WTC11 (cell line): ENCODE results near the gene IQCE. TPM values are rescaled to one million over a fixed set of nuclear protein-coding genes. Genes with fewer than 3 reads are reported as not detected.

Experiments
- ATAC-seq: fragments of 200-7000 bp; cut with Tn5 transposase; 2 replicates; pipeline ENCODE4 v1.10.0; 2021; ENCODE audit warnings: mild to moderate bottlenecking, moderate library complexity
- CTCF ChIA-PET: fragments of 300-600 bp; sonication (Branson Sonifier 250); formaldehyde crosslinking; loops from one replicate; lab custom pipeline; 2021; ENCODE audit warnings: antibody characterized with exemption; lab: Charles Lee
- POLR2A ChIA-PET: fragments of 350-600 bp; sonication (Branson Sonifier 250); formaldehyde crosslinking; loops from one replicate; lab custom pipeline; 2021; ENCODE audit warnings: antibody characterized with exemption; lab: Charles Lee
- DNase-seq: peaks from one replicate; pipeline ENCODE4 v3.0.0; 2021; ENCODE audit warnings: low spot score
- H3K27ac Mint-ChIP-seq: 2 replicates; pipeline ENCODE4 v1.8.0; 2021; ENCODE audit warnings: mixed read lengths
- H3K27me3 Mint-ChIP-seq: 2 replicates; pipeline ENCODE4 v1.8.0; 2021; ENCODE audit warnings: low read depth, mild to moderate bottlenecking, moderate library complexity, mixed read lengths
- H3K36me3 Mint-ChIP-seq: 2 replicates; pipeline ENCODE4 v1.8.0; 2021; ENCODE audit warnings: mixed read lengths
- H3K4me1 Mint-ChIP-seq: 2 replicates; pipeline ENCODE4 v1.8.0; 2022; ENCODE audit warnings: mixed read lengths
- H3K4me3 Mint-ChIP-seq: 2 replicates; pipeline ENCODE4 v1.8.0; 2021; ENCODE audit warnings: mild to moderate bottlenecking, moderate library complexity, mixed read lengths
- H3K9me3 Mint-ChIP-seq: 2 replicates; pipeline ENCODE4 v1.8.0; 2021; ENCODE audit warnings: mixed read lengths
- AFF4 ChIP-seq: sonication (generic); formaldehyde crosslinking; IDR thresholded peaks from 2 replicates; pipeline ENCODE4 v1.8.1; 2023; ENCODE audit warnings: mild to moderate bottlenecking, missing genetic modification reagents, borderline replicate concordance
- CREB1 ChIP-seq: sonication (generic); formaldehyde crosslinking; IDR thresholded peaks from 2 replicates; pipeline ENCODE4 v1.8.0; 2023; ENCODE audit warnings: mild to moderate bottlenecking, missing genetic modification reagents
- FOXJ3 ChIP-seq: sonication (generic); formaldehyde crosslinking; IDR thresholded peaks from 2 replicates; pipeline ENCODE4 v1.9.0; 2021; ENCODE audit warnings: missing genetic modification reagents, mild to moderate bottlenecking, borderline replicate concordance
- GABPB1 ChIP-seq: sonication (generic); formaldehyde crosslinking; IDR thresholded peaks from 2 replicates; pipeline ENCODE4 v1.8.1; 2023; ENCODE audit warnings: mild to moderate bottlenecking, missing genetic modification reagents
- PRRX2 ChIP-seq: fragments of 250-450 bp; sonication (Bioruptor Pico); IDR thresholded peaks from 2 replicates; pipeline ENCODE4 v1.8.0; 2021; ENCODE audit warnings: mild to moderate bottlenecking
- RELA ChIP-seq: sonication (generic); formaldehyde crosslinking; IDR thresholded peaks from 2 replicates; pipeline ENCODE4 v1.8.1; 2022; ENCODE audit warnings: missing genetic modification reagents, mild to moderate bottlenecking, borderline replicate concordance
- SP1 ChIP-seq: sonication (generic); formaldehyde crosslinking; conservative IDR thresholded peaks from 2 replicates; pipeline ENCODE4 v1.8.1; 2022; ENCODE audit warnings: missing genetic modification reagents
- USF1 ChIP-seq: sonication (generic); formaldehyde crosslinking; IDR thresholded peaks from 2 replicates; pipeline ENCODE4 v1.8.0; 2022; ENCODE audit warnings: mild to moderate bottlenecking, missing genetic modification reagents
- ZNF232 ChIP-seq: sonication (generic); formaldehyde crosslinking; IDR thresholded peaks from 2 replicates; pipeline ENCODE4 v1.8.0; 2022; ENCODE audit warnings: mild to moderate bottlenecking, missing genetic modification reagents
- ZNF416 ChIP-seq: fragments of 250-450 bp; sonication (Bioruptor Pico); IDR thresholded peaks from 2 replicates; pipeline ENCODE4 v1.9.0; 2021; ENCODE audit warnings: mild to moderate bottlenecking, inconsistent platforms
- ZNF423 ChIP-seq: fragments of 250-450 bp; sonication (Bioruptor Pico); IDR thresholded peaks from 2 replicates; pipeline ENCODE4 v2.1.2; 2022; ENCODE audit warnings: mild to moderate bottlenecking, moderate library complexity
- ZNF425 ChIP-seq: fragments of 250-450 bp; sonication (Bioruptor Pico); conservative IDR thresholded peaks from 2 replicates; pipeline ENCODE4 v1.9.0; 2021; ENCODE audit warnings: mild to moderate bottlenecking
- ZSCAN18 ChIP-seq: fragments of 250-450 bp; sonication (Bioruptor Pico); IDR thresholded peaks from 2 replicates; pipeline ENCODE4 v2.1.2; 2022; ENCODE audit warnings: mild to moderate bottlenecking, moderate library complexity
- total RNA-seq: library from RNA; stranded (reverse); gene quantifications from 3 replicates; pipeline ENCODE4 v1.2.3, GENCODE V29; 2021
- TF ChIP-seq, protein P1 (sequence below): fragments of 250-450 bp; sonication (Bioruptor Pico); IDR thresholded peaks from 2 replicates; pipeline ENCODE4 v1.8.0; 2021; ENCODE audit warnings: mild to moderate bottlenecking
- TF ChIP-seq, protein P2 (sequence below): sonication (generic); formaldehyde crosslinking; IDR thresholded peaks from 2 replicates; pipeline ENCODE4 v1.8.1; 2023; ENCODE audit warnings: mild to moderate bottlenecking, missing genetic modification reagents

The IQCE gene
- total RNA-seq, 1 experiment from 2014 or later, result 4.4 TPM

- TF ChIP-seq, protein P1, sequence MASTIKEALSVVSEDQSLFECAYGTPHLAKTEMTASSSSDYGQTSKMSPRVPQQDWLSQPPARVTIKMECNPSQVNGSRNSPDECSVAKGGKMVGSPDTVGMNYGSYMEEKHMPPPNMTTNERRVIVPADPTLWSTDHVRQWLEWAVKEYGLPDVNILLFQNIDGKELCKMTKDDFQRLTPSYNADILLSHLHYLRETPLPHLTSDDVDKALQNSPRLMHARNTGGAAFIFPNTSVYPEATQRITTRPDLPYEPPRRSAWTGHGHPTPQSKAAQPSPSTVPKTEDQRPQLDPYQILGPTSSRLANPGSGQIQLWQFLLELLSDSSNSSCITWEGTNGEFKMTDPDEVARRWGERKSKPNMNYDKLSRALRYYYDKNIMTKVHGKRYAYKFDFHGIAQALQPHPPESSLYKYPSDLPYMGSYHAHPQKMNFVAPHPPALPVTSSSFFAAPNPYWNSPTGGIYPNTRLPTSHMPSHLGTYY (CRISPR knock-in tag), result no peak
- TF ChIP-seq FOXJ3 (CRISPR knock-in tag) (no peak), ZSCAN18 (CRISPR knock-in tag) (no peak), SP1 (CRISPR knock-in tag) (0 out of 2 replicates have a peak, but pooled peaks have one; percentile 30), USF1 (CRISPR knock-in tag) (0 out of 2 replicates have a peak, but pooled peaks have one; percentile 28)
- TF ChIP-seq, protein P2, sequence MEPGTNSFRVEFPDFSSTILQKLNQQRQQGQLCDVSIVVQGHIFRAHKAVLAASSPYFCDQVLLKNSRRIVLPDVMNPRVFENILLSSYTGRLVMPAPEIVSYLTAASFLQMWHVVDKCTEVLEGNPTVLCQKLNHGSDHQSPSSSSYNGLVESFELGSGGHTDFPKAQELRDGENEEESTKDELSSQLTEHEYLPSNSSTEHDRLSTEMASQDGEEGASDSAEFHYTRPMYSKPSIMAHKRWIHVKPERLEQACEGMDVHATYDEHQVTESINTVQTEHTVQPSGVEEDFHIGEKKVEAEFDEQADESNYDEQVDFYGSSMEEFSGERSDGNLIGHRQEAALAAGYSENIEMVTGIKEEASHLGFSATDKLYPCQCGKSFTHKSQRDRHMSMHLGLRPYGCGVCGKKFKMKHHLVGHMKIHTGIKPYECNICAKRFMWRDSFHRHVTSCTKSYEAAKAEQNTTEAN (CRISPR knock-in tag), result no peak
Measured at GRCh38 chr7:2641406-2642393, 82.9 kb downstream of the IQCE start (continued).

- Mint-ChIP-seq H3K4me3 (no peak overlapping the region), H3K27ac (peak overlapping the region; percentile 84), H3K4me1 (peaks cover 35% of the 10 kb centered on the region), H3K36me3 (no peaks in the 10 kb centered on the region), H3K27me3 (no peaks in the 10 kb centered on the region), H3K9me3 (no peaks in the 10 kb centered on the region)
- TF ChIP-seq FOXJ3 (CRISPR knock-in tag), result no peak
- no peak for TF ChIP-seq ZNF416 (CRISPR knock-in tag)
- TF ChIP-seq PRRX2 (CRISPR knock-in tag), result no peak
- ATAC-seq, result peak; percentile 2; the same call in 1 of the 2 replicates
- POLR2A ChIA-PET, result interaction anchor here (0.7 kb wide), 1 partner anchor 14 kb away, joined by 7 read pairs; no protein-coding TSS in a partner anchor
- CTCF ChIA-PET, result interaction anchor here (0.6 to 4.9 kb wide), 18 partner anchors 12 to 224 kb away, joined by 3 to 32 read pairs (median 5); partner anchors contain the start of gene TTYH3
- peak; percentile 57 for DNase-seq
Measured at GRCh38 chr7:2643386-2644219, 84.8 kb downstream of the IQCE start.

- Mint-ChIP-seq H3K27me3 (no peaks in the 10 kb centered on the region), H3K4me1 (peaks cover 35% of the 10 kb centered on the region), H3K27ac (peak overlapping the region; percentile 76; the same call in 1 of the 2 replicates), H3K9me3 (no peaks in the 10 kb centered on the region), H3K4me3 (no peak overlapping the region), H3K36me3 (no peaks in the 10 kb centered on the region)
- POLR2A ChIA-PET, result interaction anchor here (1.4 kb wide), 1 partner anchor 8 kb away, joined by 3 read pairs; no protein-coding TSS in a partner anchor
- DNase-seq, result no peak
- no peak for ATAC-seq
- CTCF ChIA-PET, result interaction anchor here (0.9 to 4.9 kb wide), 9 partner anchors 8 to 193 kb away, joined by 3 to 32 read pairs (median 8); no protein-coding TSS in a partner anchor
- TF ChIP-seq FOXJ3 (CRISPR knock-in tag) (no peak), ZNF423 (CRISPR knock-in tag) (no peak), AFF4 (CRISPR knock-in tag) (no peak), GABPB1 (CRISPR knock-in tag) (no peak), CREB1 (CRISPR knock-in tag) (no peak), RELA (CRISPR knock-in tag) (no peak), ZNF425 (CRISPR knock-in tag) (no peak), ZNF232 (CRISPR knock-in tag) (no peak), PRRX2 (CRISPR knock-in tag) (no peak)
Measured at GRCh38 chr7:2644220-2644561, 85.4 kb downstream of the IQCE start.
